Endometrium (tissue), 2 donors: Measurements from ENCODE around the gene MGMT.

Source experiments
- FAIRE-seq: peaks from 2 replicates; lab custom pipeline; 2012; peaks lifted over from hg19 to GRCh38; lab: Jason Lieb, UNC
- donor health status: control.
- donor health status: control.

The MGMT gene

GRCh38 chr10:129495256-129495655, 28.2 kb downstream of the MGMT start:
- no peak for FAIRE-seq

- FAIRE-seq = no peak
These were observed 28.7 kb downstream of the MGMT start for GRCh38 chr10:129495698-129496097.

DNA sequence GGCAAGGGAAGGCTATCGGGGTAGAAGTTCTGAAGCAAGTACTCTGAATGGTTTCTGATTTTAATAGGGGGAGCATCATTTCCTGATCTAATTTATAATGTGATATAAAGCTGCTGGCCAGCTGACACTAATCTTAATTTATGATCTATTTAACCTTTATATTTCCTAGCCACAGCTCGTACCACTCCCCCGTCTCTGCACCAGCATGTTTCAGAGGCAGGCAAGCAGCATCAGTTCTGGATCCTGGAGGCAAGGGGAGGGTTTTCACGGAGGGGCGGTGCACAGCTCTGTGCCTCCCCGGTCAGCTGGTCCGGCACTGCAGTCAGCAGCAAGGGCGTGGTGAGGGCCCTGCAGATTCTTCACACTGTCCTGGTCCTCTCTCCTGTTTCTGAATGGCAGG, 30.0 kb downstream of the MGMT start:
- FAIRE-seq = no peak

GRCh38 chr10:129498680-129499079, 31.6 kb downstream of the MGMT start:
- no peak for FAIRE-seq

DNA sequence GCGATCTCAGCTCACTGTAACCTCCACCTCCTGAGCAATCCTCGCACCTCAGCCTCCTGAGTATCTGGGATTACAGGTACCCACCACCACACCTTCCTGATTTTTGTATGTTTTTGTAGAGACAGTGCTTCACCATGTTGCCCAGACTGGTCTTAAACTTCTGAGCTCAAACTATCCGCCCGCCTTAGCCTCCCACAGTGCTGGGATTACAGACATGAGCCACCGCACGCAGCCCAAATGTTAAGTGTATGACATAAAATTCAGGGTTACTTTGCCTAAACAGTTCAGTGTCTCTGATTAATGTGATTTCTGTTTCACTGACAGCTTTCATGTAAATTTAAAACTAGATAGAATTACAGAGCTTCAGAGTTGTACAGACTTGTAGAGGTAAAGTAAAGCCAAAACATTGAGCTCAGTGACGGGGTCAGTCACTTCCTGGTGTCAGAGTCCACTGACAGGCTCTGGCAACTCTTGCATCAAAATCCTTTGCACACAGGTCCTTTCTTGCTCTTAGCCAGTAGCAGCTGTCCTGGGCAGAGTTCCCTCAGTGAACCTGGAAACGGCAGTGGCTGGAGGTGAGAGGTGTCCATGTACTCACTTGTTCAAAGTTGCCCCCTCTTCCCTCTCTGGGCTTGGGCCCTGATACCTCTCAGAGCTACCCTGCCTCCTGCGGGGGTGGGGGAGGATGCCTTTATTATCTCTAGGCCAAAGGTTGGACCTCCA, 33.7 kb downstream of the MGMT start:
- FAIRE-seq = no peak

GRCh38 chr10:129501652-129502436, 34.8 kb downstream of the MGMT start:
- no peak for FAIRE-seq

DNA sequence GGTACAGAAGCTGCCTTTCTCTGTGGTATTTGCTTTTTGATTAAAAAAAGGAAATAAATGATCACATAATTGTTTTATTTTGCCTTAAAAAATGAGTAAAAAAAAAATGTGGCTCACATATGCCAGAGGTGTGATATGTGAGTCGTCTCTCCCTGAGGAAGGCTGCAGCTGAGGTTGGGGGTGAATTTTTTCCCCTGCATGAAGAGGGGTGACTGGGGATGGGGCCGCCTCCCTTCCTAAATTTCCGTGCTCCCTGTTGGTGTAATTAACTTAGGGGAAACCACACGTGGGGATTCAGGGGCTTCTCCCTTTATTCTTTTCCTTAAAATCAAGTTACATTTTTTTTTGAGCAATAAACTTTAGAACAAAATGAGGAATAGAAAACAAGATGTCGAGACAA, 35.4 kb downstream of the MGMT start:
- no peak for FAIRE-seq

DNA sequence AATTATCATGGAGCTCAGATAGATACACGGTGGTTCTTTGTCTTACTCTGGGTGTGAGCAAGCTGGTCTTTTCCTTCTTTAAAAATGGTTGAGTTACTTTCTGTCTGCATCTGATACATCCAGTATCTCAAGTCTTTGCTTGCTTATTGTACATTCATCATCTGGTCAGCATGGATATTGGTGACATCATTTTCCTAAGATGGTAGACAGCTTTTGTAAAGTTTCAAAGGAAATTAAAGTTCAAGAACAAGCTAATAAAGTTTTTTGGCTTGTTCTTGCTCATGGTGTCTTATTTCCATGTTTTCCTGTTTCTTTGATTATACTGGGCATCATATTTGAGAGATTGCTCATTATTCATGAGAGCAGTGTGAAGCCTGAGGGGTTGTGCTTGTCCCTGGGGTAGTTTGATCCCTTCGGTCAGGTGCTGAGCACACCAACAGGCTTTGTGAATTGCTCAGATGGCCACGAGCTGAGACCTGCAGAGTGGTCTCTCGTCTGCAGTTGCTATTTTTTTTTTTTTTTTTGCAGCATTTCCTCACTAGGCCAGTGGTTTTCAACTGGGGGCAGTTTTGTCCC, 38.5 kb downstream of the MGMT start:
- no peak for FAIRE-seq

DNA sequence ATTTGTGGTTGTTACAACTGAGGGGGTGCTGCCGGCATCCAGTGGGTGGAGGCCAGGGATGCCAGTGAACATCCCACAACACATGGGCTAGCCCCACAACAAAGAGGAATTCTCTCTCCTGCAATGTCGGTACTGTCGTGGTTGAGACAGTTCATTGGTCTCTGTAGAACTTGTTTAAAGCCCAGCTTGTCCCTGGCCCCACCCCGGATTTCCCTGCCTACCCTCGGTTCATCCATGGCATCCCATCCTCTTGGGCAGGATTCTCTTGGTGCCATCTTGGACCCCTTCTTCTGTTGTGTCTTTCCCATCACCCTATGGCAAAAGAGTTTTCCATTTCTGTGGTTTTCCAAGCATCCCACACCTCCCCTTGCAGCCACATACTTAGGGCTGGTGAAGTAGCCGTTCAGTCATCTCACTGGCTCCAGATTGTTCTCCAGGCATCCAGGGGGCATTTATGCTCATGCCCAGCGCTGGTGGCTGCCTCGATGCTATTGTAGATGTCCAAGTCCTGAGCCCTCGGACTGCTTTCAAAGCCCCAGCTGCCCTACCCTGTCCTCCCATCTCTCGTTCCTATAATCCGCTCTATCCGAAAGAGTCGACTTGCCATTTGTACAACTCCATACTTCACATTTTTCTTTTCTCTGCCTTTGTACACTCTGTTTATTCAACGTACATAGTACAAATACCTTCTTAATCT, 39.2 kb downstream of the MGMT start:
- no peak for FAIRE-seq

- FAIRE-seq = no peak
These were observed 40.3 kb downstream of the MGMT start for GRCh38 chr10:129507216-129507889.

DNA sequence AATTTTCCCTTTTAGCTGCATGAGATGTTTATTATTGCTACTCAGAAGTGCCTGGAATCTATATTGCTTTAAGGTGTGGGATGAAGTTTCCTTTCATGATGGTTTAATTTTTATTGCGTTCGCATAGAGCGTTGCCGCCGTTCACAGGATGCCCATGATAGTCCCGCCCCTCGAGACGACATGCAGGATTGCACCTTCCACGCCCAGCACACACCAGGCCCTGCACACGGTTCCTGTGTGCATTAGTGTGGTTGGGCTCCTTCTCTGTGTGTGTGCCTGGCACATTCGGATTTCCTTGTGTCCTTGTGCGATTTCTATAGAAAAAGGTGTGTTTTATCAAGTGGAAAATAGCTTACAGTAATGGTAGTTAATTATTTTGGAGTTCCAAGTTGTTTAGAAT, 42.1 kb downstream of the MGMT start:
- no peak for FAIRE-seq

DNA sequence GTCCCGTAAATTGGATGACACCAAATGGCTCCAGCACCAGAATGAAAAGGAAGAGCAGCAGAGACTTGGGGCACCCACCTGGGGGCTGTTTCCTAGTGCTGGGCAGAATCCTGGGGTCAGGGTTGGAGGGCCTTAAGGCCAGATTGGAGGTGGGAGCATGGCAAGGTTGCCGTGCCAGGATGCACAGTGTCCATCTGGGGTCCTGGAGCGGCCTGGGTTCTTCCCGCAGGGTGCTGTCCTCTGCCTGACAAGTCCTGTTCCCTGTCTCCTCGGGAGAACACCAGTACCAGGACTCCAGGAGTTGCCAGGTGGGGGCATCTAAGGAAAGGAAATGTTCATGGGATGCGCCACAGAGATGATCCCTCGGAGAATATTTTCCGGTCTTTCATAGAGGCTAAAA, 42.8 kb downstream of the MGMT start:
- FAIRE-seq = no peak

GRCh38 chr10:129511086-129511485, 44.0 kb downstream of the MGMT start:
- FAIRE-seq = no peak

GRCh38 chr10:129511758-129512157, 44.7 kb downstream of the MGMT start:
- FAIRE-seq = no peak

DNA sequence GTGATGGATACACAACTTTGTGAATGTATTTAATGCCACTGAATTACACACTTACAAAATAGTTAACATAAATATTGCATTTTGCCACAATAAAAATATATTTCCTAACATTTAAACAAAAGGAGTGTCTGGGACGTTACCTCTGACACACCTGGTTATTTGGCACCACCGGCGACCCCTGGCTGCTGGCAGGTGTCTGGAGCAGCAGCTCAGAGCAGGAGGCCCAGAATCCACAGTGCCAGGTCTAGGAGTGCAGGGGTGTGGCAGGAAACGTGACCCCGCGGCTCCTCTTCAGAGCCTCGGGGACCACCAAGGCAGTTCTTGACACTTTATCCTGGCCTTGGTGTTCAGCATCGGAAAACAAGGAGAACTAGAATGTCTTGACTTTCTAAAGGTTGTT, 46.3 kb downstream of the MGMT start:
- no peak for FAIRE-seq

- FAIRE-seq = no peak
These were observed 47.8 kb downstream of the MGMT start for GRCh38 chr10:129514568-129515451.

GRCh38 chr10:129516846-129517679, 50.0 kb downstream of the MGMT start:
- FAIRE-seq = no peak

- no peak for FAIRE-seq
These were observed 50.6 kb downstream of the MGMT start for GRCh38 chr10:129517680-129518057.

DNA sequence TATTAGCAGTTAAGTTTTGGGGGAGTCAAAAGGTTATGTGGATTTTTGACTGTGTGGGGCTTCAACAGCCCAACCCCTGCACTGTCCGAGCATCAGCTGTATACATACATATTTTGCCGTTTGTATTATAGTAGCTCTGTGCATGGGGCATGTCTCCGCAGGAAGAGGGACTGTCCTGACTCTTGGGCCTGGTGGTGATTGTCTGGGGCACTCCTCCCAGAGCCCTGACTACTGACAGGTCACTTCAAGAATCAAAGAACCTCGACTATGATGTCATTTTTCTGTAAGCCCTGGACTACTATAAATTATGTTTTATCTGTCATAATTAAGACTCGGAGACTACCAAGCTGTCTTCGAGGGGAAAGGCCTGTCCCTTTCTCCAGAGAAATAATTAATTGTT, 51.8 kb downstream of the MGMT start:
- FAIRE-seq = no peak

DNA sequence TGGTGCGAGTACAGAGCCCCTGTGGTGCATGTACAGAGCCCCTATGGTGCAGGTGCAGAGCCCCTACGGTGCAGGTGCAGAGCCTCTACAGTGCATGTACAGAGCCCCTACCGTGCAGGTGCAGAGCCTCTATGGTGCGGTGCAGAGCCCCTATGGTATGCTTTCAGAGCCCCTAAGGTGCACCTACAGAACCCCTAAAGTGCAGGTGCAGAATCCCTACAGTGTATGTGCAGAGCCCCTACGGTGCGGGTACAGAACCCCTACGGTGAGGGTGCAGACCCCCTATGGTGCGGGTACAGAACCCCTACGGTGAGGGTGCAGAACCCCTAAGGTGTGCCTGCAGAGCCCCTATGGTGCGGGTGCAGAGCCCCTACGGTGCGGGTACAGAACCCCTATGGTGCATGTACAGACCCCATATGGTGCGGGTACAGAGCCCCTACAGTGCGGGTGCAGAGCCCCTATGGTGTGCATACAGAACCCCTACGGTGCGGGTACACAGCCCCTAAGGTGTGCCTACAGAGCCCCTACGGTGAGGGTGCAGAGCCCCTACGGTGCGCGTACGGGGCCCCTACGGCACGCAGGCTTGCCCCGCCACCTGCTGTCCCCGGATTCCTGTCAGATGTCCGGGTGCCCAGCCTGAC, 53.5 kb downstream of the MGMT start:
- FAIRE-seq = no peak
